GM19328 (cell line): ENCODE results near the gene RHNO1.

Experiments used
- ATAC-seq: cut with Tn5 transposase; IDR thresholded peaks from one replicate; pipeline ENCODE4 v1.9.1; 2021; ENCODE audit warnings: mild to moderate bottlenecking, moderate library complexity; ENCODE audit not compliant: unreplicated experiment

The RHNO1 gene

DNA sequence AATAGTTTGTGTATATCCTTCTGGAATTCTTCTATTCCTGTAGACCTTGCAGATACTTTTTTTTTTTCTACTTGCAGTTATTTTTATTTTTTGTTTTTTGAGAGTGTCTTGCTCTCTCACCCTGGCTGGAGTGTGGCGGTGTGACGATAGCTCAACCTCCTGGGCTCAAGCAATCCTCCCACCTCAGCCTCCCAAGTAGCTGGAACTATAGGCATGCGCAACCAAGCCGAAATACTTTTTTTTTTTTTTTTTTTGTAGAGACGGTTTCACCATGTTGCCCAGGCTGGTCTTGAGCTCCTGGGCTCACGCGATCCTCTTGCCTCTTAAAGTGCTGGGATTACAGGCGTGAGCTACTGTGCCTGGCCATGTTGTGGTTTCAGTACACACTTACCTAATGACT, 23.6 kb downstream of the RHNO1 start:
- ATAC-seq, result no peak

GRCh38 chr12:2902272-2902880, 25.4 kb downstream of the RHNO1 start:
- no peak for ATAC-seq

- ATAC-seq, result no peak
Measured at GRCh38 chr12:2904260-2904659, 27.2 kb downstream of the RHNO1 start.

DNA sequence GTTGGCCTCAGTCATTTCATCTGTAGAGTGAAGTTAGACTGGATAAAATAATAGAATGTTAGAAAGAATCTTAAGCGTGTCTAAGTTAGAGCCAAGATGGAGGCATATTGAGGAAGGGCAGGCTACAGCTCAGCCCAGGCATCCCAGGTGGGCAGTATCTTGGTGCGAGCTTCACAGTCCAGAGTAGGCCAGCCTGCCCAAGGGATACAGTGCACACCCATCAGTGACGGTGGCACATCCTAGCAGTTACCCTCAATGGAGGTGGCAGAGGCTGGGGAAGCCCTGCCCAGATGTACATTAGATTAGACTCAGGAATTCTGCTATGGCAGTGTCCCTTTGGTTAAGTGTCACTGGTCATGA, 35.2 kb downstream of the RHNO1 start:
- no peak for ATAC-seq

GRCh38 chr12:2919249-2919648, 42.2 kb downstream of the RHNO1 start:
- ATAC-seq, result no peak

- ATAC-seq, result no peak
Measured at GRCh38 chr12:2922329-2922728, 45.3 kb downstream of the RHNO1 start.

- ATAC-seq, result no peak
Measured at GRCh38 chr12:2923057-2923456, 46.0 kb downstream of the RHNO1 start.

GRCh38 chr12:2924019-2924418, 47.0 kb downstream of the RHNO1 start:
- no peak for ATAC-seq

DNA sequence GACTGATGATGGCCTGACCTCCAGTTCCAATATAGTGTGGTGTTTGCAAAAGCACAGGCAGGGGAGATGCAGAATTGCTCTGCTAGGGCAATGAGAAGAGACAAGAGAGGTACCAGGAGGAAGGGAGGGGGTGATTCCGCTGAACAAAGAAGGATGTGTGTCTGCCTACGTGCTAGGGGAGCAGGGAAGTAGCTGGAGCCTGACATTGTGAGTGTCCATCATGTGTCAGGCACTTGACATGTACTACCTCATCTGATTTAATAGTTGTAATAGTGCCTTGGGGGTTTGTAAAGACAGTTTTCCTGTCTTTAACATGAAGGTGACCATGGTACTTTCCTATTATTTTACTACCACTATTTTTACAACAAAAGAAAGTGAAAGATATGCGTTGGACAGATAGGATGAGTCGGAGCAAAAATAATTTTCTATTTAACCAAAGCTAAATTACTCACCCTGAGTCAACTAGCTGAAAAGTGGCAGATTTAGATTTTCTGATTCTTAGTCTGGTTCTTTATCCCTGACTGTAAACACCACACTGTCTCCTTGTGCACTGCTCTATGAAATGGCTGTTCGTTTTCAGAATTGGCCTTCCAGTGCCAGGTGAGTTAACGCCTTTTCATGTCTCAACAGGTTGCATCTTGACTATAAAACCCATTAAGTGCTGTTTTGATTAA, 48.4 kb downstream of the RHNO1 start:
- no peak for ATAC-seq

GRCh38 chr12:2930865-2931264, 53.8 kb downstream of the RHNO1 start:
- ATAC-seq, result no peak

GRCh38 chr12:2933586-2933985, 56.6 kb downstream of the RHNO1 start:
- ATAC-seq, result no peak

- ATAC-seq, result no peak
Measured at GRCh38 chr12:2934371-2934770, 57.3 kb downstream of the RHNO1 start.

- no peak for ATAC-seq
Measured at GRCh38 chr12:2936301-2936700, 59.3 kb downstream of the RHNO1 start.

GRCh38 chr12:2937500-2937899, 60.5 kb downstream of the RHNO1 start:
- no peak for ATAC-seq
